Prostate gland (tissue), 2 donors: Measurements from ENCODE around the gene GAREM1.

Experiments
- CTCF ChIP-seq, 4 experiments: fragments of 200-600 bp in 2 of 4; fragments of 450-650 bp in 2 of 4; sonication (generic) in 2 of 4; IDR thresholded peaks; 1 replicate in 3 of 4; 2 replicates in 1 of 4; pipeline ENCODE4 v1.5.1; 2016 to 2019; ENCODE audit warnings: antibody characterized with exemption in 4 of 4, mild to moderate bottlenecking in 2 of 4, moderate library complexity in 2 of 4
- POLR2A ChIP-seq: fragments of 450-650 bp; IDR thresholded peaks from one replicate; pipeline ENCODE4 v1.6.1; 2016; ENCODE audit warnings: antibody characterized with exemption, mild to moderate bottlenecking
- POLR2AphosphoS5 ChIP-seq: sonication (generic); formaldehyde crosslinking; IDR thresholded peaks from one replicate; pipeline ENCODE4 v1.6.1; 2017; ENCODE audit warnings: antibody characterized with exemption

- TF ChIP-seq POLR2AphosphoS5 (no peak), CTCF (IDR thresholded peaks at IDR 0.05) (no peak), POLR2A (no peak)
These were observed 38.9 kb downstream of the GAREM1 start for GRCh38 chr18:32431753-32432152.
